GM18519 (cell line): ENCODE data around the gene RIMOC1.

Experiments used
- ATAC-seq: cut with Tn5 transposase; IDR thresholded peaks from one replicate; pipeline ENCODE4 v1.9.1; 2021; ENCODE audit warnings: mild to moderate bottlenecking, moderate library complexity; ENCODE audit not compliant: unreplicated experiment, low FRiP score

The RIMOC1 gene

DNA sequence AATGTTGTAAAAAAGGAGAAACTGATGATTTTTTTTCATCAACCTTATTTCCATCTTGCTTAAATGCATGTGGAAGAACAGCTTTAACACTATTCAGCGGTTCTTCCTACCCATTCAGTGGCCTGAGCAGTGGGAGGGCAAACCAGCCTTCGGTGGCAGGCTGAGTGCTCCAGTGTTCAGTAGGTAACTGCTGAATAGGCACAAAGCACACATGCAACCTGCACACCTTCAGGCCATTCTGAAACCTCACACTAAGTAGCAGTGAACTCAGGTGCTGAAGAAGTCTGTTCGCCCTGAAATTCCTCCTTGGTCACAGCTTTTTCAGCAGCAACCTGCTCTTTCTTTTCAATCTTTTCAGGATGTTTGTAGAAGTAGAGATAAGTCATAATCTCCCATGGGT, 47.1 kb downstream of the RIMOC1 start:
- ATAC-seq, result no peak
